ENCODE data around the gene PLPP4.
A peak's percentile ranks its signal among the peaks of the same experiment; 100 is the strongest.

The PLPP4 gene

GRCh38 chr10:120601999-120602398, 145.0 kb downstream of the PLPP4 start:
- FAIRE-seq (no peak), DNase-seq (ENCODE audit: insufficient read length, low spot score) (no peak)
- TF ChIP-seq POLR2A (IDR thresholded peaks at IDR 0.05; ENCODE audit: low read depth, low read length) (no peak), POU2F2 (IDR thresholded peaks at IDR 0.05; ENCODE audit: low read depth, low read length) (no peak), PAX5 (IDR thresholded peaks at IDR 0.05; ENCODE audit: insufficient read depth, low read length, severe bottlenecking) (no peak), SPI1 (IDR thresholded peaks at IDR 0.05; ENCODE audit: low read depth, low read length) (no peak), POLR2AphosphoS5 (IDR thresholded peaks at IDR 0.05; ENCODE audit: low read depth, low read length) (no peak), TAF1 (IDR thresholded peaks at IDR 0.05; ENCODE audit: low read depth, low read length) (no peak)

- DNase-seq (ENCODE audit: insufficient read length, low spot score): no peak
- no peak for FAIRE-seq
- no peak for TF ChIP-seq PAX5 (IDR thresholded peaks at IDR 0.05; ENCODE audit: insufficient read depth, low read length, severe bottlenecking)
- no peak for TF ChIP-seq SPI1 (IDR thresholded peaks at IDR 0.05; ENCODE audit: low read depth, low read length)
- TF ChIP-seq POLR2A (IDR thresholded peaks at IDR 0.05; ENCODE audit: low read depth, low read length): no peak
- no peak for TF ChIP-seq TAF1 (IDR thresholded peaks at IDR 0.05; ENCODE audit: low read depth, low read length)
- TF ChIP-seq POLR2AphosphoS5 (IDR thresholded peaks at IDR 0.05; ENCODE audit: low read depth, low read length): no peak
- no peak for TF ChIP-seq POU2F2 (IDR thresholded peaks at IDR 0.05; ENCODE audit: low read depth, low read length)
Observed at GRCh38 chr10:120605410-120605809, 148.4 kb downstream of the PLPP4 start.

GRCh38 chr10:120606051-120606764, 149.2 kb downstream of the PLPP4 start:
- FAIRE-seq (no peak), DNase-seq (ENCODE audit: insufficient read length, low spot score) (no peak)
- TF ChIP-seq PAX5 (IDR thresholded peaks at IDR 0.05; ENCODE audit: insufficient read depth, low read length, severe bottlenecking) (peak; percentile 50), POU2F2 (IDR thresholded peaks at IDR 0.05; ENCODE audit: low read depth, low read length) (no peak)

GRCh38 chr10:120607016-120607709, 150.1 kb downstream of the PLPP4 start:
- FAIRE-seq (no peak), DNase-seq (ENCODE audit: insufficient read length, low spot score) (no peak)
- no peak for TF ChIP-seq POLR2AphosphoS5 (IDR thresholded peaks at IDR 0.05; ENCODE audit: low read depth, low read length)
- TF ChIP-seq TAF1 (IDR thresholded peaks at IDR 0.05; ENCODE audit: low read depth, low read length): no peak
- TF ChIP-seq SPI1 (IDR thresholded peaks at IDR 0.05; ENCODE audit: low read depth, low read length): no peak
- no peak for TF ChIP-seq POLR2A (IDR thresholded peaks at IDR 0.05; ENCODE audit: low read depth, low read length)
- TF ChIP-seq POU2F2 (IDR thresholded peaks at IDR 0.05; ENCODE audit: low read depth, low read length): no peak
- TF ChIP-seq PAX5 (IDR thresholded peaks at IDR 0.05; ENCODE audit: insufficient read depth, low read length, severe bottlenecking): no peak

GRCh38 chr10:120607710-120608703, 151.0 kb downstream of the PLPP4 start:
- FAIRE-seq (no peak), DNase-seq (ENCODE audit: insufficient read length, low spot score) (no peak)
- TF ChIP-seq POLR2A (IDR thresholded peaks at IDR 0.05; ENCODE audit: low read depth, low read length) (no peak), POLR2AphosphoS5 (IDR thresholded peaks at IDR 0.05; ENCODE audit: low read depth, low read length) (no peak), POU2F2 (IDR thresholded peaks at IDR 0.05; ENCODE audit: low read depth, low read length) (no peak), SPI1 (IDR thresholded peaks at IDR 0.05; ENCODE audit: low read depth, low read length) (no peak), TAF1 (IDR thresholded peaks at IDR 0.05; ENCODE audit: low read depth, low read length) (no peak), PAX5 (IDR thresholded peaks at IDR 0.05; ENCODE audit: insufficient read depth, low read length, severe bottlenecking) (no peak)

- no peak for DNase-seq (ENCODE audit: insufficient read length, low spot score)
- FAIRE-seq: no peak
- TF ChIP-seq POLR2AphosphoS5 (IDR thresholded peaks at IDR 0.05; ENCODE audit: low read depth, low read length): no peak
- TF ChIP-seq POLR2A (IDR thresholded peaks at IDR 0.05; ENCODE audit: low read depth, low read length): no peak
- no peak for TF ChIP-seq PAX5 (IDR thresholded peaks at IDR 0.05; ENCODE audit: insufficient read depth, low read length, severe bottlenecking)
- no peak for TF ChIP-seq POU2F2 (IDR thresholded peaks at IDR 0.05; ENCODE audit: low read depth, low read length)
- no peak for TF ChIP-seq SPI1 (IDR thresholded peaks at IDR 0.05; ENCODE audit: low read depth, low read length)
- no peak for TF ChIP-seq TAF1 (IDR thresholded peaks at IDR 0.05; ENCODE audit: low read depth, low read length)
Observed at GRCh38 chr10:120609006-120609405, 152.0 kb downstream of the PLPP4 start.

GRCh38 chr10:120610791-120611190, 153.8 kb downstream of the PLPP4 start:
- FAIRE-seq: no peak
- no peak for TF ChIP-seq POLR2AphosphoS5 (IDR thresholded peaks at IDR 0.05; ENCODE audit: low read depth, low read length)
- TF ChIP-seq PAX5 (IDR thresholded peaks at IDR 0.05; ENCODE audit: insufficient read depth, low read length, severe bottlenecking): no peak
- TF ChIP-seq POLR2A (IDR thresholded peaks at IDR 0.05; ENCODE audit: low read depth, low read length): no peak
- TF ChIP-seq TAF1 (IDR thresholded peaks at IDR 0.05; ENCODE audit: low read depth, low read length): no peak
- TF ChIP-seq POU2F2 (IDR thresholded peaks at IDR 0.05; ENCODE audit: low read depth, low read length): no peak
- TF ChIP-seq SPI1 (IDR thresholded peaks at IDR 0.05; ENCODE audit: low read depth, low read length): no peak
- no peak for DNase-seq (ENCODE audit: insufficient read length, low spot score)

GRCh38 chr10:120612756-120613155, 155.7 kb downstream of the PLPP4 start:
- TF ChIP-seq PAX5 (IDR thresholded peaks at IDR 0.05; ENCODE audit: insufficient read depth, low read length, severe bottlenecking) (no peak), SPI1 (IDR thresholded peaks at IDR 0.05; ENCODE audit: low read depth, low read length) (no peak), POU2F2 (IDR thresholded peaks at IDR 0.05; ENCODE audit: low read depth, low read length) (no peak), TAF1 (IDR thresholded peaks at IDR 0.05; ENCODE audit: low read depth, low read length) (no peak), POLR2A (IDR thresholded peaks at IDR 0.05; ENCODE audit: low read depth, low read length) (no peak), POLR2AphosphoS5 (IDR thresholded peaks at IDR 0.05; ENCODE audit: low read depth, low read length) (no peak)
- FAIRE-seq: no peak
- DNase-seq (ENCODE audit: insufficient read length, low spot score): no peak

- DNase-seq (ENCODE audit: insufficient read length, low spot score): no peak
- TF ChIP-seq SPI1 (IDR thresholded peaks at IDR 0.05; ENCODE audit: low read depth, low read length): no peak
- TF ChIP-seq POU2F2 (IDR thresholded peaks at IDR 0.05; ENCODE audit: low read depth, low read length): no peak
- no peak for TF ChIP-seq TAF1 (IDR thresholded peaks at IDR 0.05; ENCODE audit: low read depth, low read length)
- TF ChIP-seq PAX5 (IDR thresholded peaks at IDR 0.05; ENCODE audit: insufficient read depth, low read length, severe bottlenecking): no peak
- TF ChIP-seq POLR2AphosphoS5 (IDR thresholded peaks at IDR 0.05; ENCODE audit: low read depth, low read length): no peak
- no peak for TF ChIP-seq POLR2A (IDR thresholded peaks at IDR 0.05; ENCODE audit: low read depth, low read length)
- FAIRE-seq: no peak
Observed at GRCh38 chr10:120613180-120613579, 156.2 kb downstream of the PLPP4 start.
